HG02623 (cell line): Measurements from ENCODE around the gene CPB2.

Experiments
- ATAC-seq: cut with Tn5 transposase; IDR thresholded peaks from one replicate; pipeline ENCODE4 v1.9.1; 2021; ENCODE audit warnings: moderate library complexity; ENCODE audit not compliant: unreplicated experiment

The CPB2 gene

DNA sequence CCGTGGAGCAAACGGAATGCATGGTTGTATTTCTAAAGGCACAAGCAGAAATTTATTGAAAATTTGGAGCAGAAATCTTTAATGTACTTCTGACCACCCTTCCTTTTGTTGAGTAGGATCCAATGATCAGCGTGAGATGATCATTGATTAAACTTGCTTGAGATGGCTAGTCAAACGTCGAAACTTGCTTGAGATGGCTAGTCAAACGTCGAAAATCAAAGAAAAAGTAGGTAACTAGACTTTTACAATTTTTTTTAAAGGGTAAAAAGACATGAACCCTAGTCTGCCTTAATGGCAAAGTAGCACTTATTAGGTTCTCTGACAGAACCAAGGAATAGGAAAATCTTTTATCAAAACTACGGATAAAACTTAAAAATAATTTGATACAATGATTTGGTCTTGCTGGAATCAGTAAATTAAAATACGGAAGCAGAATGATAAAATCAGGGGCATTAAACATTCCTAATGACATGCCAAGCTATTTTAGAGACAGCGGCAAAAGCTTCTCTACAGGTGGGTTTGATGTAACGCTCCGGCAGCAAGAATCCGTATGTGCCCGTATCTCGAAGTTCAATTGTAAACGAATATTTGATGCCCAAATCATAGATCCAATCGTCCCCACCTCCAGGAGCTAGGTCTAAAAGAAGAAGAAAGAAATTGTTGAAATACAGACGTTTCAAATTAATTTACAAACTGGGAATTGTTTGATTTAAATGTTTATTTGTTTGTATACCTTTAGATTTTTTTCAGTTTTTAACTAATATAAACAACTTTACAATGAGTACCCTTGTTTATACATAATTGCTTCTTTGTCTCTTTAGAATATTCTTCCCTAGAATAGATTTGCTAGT is 51.4 kb downstream of the CPB2 start:
- ATAC-seq, result no peak

DNA sequence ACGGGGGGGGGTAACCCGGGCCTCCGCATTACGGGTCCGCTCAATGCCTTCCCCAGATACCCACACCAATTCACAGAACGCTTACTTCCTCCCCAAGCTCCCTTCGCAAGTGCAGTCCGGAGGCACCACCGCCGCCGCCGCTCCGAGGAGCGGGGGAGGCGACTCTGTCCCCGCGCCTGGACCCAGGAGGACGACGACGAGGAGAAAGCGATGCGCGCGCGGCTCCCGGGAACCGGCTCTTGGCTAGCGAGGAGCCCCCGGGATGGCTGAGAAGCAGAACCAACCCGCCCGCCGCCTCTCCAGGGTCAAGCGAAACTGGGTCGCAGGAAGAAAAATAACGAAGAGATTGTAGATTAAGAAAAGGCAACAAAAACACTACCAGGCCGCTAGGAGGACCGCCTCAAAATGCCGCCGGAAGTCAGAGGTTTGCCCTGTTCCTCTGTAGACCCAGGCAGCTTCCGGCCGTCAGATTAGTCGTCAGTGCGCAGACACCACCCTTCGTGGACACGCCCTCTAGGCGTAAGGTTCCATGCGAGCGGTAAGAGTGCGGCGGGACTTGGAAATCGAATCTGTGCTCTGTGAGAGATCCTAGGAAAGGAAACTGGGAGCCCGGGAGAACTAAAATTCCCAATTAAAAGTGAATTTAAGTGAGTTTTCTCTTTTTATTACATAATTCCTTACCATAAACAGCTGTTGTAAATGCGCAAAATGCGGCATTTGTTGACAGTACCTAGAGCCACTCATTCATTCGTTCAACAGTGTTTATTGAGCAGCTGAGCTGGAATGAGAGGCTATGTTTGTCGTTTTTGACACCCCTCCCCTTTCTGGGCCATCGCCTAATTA is 52.3 kb downstream of the CPB2 start, which contains the start of gene ZC3H13:
ZC3H13 (minus strand) TSS at position 428 of the 843 bp plus-strand sequence. CDS start 7,239 bp downstream, outside the sequence.
- ATAC-seq, result peak; percentile 100

DNA sequence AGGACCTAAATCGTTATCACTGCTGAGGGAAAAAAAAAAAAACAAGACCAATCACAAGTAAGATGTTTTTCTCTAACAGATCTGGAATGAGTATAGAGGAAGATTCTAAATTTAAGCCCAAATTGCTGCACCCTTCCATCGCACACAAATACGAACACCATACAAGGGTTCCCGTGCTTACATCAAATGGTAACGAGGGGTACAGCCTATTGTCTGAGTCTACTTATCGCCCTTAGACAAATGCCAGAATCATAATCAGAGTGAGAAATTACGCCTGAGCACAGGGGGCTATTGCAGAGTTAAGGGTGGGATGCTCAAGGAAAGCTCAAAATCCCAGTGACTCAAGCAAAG is 52.9 kb downstream of the CPB2 start:
- no peak for ATAC-seq

DNA sequence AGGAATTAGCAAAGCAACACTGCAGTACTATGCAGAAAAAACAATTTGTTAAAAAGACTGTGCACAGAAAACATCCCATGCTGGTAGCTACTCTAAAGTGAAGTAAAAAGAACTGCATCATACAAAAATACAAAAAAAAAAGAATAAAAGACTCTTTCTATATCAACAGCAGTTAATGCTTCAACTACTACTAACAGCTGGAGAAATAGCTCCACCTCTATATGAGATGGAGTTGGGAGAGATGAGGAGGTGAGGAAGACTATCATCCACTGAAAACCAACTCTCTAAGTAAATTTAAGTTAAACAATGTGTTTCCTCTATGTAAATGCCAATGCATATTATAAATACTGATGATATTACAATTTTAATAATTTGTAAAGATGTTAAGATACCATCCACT is 54.1 kb downstream of the CPB2 start:
- ATAC-seq, result no peak

DNA sequence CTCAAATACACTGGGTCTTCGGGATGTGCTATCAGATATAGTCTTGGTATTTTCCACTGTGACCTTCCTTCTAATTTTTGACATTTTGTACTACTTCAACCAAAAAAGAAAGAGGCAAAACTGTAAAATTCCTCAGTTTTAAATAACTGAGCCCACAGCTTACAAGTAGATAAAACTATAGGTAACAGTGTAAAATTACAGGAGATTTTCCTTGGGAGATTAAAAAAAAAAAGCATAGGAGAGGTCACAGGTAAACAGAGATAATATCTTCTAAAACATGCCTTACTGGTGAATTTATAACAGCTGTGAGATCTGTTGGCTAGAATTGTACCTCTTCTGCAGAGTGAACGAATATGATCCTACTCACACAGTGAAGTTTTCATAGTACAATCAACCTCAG is 59.4 kb downstream of the CPB2 start:
- ATAC-seq, result no peak

DNA sequence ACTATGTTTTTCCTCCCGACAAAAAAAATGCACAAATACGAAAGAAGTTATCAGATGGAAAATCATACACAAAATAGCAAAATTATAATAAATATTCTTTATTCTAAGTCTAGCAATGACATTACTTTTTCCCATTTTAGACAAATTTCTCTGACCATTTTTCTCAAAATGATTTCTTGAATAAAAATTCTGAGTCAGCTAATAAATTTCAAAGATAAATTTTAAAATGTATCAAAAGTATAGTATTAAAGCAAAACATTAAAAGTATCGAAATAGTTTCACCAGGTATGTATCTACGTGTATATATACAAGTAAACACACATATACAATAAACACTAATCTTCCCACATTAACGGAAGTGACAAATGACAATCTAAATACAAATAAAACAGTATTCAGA is 61.2 kb downstream of the CPB2 start:
- no peak for ATAC-seq

DNA sequence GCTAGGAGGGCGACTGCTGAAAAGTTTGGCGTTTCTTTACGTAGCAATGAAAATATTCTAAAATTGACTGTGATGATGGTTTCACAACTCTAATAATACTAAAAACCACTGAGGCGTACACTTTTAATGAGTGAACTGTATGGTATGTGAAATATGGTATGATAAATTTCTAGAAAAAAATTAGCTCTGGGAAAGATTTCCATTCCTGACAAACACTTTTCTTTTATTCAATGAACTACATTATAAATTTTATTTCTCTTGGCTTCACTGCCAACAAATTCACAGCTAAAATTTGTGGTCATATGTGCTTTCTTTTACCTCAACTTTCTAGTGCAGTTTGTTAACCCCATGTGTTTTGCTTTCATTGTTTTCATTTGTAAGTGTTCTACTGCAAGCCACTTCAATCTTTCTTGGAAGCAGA is 63.4 kb downstream of the CPB2 start:
- ATAC-seq, result no peak

DNA sequence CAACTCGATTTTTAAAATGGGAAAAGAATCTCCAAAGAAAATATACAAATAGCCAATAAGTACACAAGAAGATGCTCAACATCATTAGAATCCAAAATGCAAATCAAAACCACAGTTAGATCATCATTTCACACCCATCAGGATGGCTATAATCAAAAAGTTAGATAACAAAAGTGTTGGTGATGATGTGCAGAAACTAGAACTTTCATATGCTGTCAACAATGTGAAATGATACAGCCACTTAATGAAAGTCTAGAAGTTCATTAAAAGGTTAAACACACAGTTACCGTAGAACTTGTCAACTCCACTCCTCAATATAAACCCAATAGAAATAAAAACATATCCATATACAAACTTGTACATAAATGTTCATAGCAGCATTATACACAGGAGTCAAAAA is 64.1 kb downstream of the CPB2 start:
- no peak for ATAC-seq

DNA sequence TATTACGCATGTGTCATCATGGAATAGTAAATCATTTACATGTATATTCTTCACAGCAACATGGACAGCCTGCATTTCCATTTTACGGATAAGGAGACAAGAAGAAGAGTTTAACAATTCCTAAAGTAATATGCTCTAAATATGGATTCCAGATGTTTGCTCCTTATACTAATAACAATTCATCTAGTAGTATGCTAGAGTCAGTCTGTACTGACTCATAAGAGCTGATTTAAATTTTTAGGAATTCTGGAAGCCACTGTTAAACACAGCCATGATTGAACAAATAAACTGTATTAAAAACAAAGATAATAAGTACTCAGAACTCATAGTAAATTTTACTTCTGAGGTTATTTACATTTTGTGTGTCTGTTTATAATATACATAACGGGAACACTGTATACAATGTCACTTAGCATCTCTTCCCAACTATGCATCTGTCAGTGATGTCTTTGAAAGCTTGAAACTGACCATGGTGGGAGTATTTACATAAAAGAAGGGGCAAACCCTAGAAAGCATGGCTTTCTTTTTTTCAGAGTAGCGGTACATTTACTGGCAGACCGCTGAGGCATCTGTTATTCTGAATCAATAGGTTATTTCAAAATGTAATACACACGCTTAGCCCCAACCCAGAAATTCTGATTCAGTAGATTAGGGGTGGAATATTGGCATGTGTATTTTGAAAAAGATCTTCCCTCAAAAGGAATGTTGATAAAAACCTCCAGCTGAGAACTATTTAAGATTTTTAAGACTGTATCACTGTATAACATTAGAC is 65.2 kb downstream of the CPB2 start:
- ATAC-seq, result no peak

DNA sequence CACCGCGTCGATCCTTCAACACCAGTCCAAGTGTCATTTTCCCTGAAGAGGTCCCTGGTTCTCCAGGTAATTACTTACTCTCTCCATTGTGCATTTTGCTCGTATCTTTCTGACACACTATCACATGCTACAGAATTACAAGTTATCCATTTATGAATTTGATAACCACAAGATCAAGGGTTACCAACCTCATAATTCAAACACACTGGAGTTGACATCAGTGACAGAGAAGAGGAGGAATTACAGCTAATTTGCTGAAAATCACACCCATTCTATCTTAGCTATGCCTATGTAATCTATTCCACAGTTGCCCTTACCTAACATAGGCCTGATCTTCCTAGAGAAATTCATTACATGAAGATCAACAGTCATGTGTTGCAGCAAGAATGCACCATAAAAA is 66.5 kb downstream of the CPB2 start:
- no peak for ATAC-seq

DNA sequence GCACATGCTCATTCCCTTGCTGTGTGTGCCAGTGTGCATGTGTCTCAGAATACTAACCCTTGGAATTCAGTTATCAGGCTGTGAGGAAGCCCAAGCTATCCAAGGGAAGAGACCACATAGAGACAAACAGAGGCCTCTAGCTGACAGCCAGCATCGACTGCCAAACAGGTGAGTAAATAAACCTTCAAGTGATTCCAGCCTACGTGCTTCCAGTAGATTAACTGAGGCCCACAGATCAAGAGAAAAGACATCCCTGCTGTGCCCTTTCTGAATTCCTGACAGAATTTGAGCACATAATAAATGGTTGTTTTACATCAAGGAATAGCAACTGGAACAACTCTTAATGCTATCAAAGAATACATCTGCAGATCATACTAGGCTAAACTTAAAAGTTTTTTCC is 69.8 kb downstream of the CPB2 start:
- no peak for ATAC-seq

DNA sequence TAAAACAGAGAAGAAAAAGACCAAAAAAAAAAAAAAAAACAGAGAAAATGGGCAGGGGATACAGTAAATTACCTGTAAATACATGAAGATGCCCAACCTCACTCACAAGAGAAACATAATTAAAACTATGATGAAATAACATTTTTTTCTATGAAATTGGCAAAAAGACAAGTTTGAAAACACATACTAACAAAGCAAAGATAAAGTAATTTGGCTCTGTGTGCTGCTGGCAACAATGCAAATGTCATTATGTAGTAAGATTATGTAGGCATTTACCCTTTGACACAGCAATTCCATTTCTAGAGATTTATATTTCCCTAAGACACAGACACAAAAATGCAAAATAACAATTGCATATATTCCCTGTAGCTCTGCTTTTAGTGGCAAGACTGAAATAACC is 72.5 kb downstream of the CPB2 start:
- ATAC-seq, result no peak

DNA sequence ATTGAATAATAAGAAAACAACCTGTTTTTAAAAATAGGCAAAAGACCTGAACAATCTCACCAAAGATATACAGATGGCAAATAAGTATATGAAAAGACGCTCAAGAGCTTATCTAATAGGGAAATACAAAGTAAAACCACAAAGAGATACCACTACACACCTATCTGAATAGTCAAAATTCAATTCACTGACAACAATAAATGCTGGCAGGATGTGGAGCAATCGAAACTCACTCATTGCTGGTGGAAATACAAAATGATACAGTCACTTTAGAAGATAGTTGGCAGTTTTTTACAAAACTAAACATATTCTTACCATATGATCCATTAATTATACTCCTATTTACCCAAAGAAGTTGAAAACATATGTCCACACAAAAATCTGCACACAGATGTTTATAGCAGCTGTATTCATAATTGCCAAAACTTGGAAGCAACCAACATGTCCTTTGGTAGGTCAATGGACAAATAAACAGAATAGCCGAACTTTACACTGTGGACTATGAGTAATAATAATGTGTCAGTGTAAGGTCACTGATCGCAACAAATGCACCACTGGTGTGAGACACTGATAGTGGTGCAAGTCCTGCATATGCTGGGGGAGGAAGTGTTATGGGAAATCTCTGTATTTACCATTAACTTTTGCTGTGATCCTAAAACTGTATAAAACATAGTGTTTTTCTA is 73.1 kb downstream of the CPB2 start:
- ATAC-seq, result no peak

DNA sequence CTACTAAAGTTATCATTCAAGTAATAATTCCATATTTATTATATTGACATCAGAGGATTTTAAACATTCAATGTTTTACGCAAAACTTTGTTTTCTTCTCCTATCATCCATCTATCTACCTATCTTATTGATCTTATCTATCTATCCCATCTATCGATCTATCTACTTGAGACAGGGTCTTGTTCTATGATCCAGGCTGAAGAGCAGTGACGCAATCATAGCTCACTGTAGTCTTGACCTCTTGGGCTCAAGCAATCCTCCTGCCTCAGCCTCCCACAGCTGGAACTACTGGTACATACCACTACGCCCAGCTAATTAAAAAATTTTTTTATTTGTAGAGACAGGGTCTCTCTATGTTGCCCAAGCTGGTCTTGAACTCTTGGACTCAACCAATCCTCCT is 79.7 kb downstream of the CPB2 start:
- no peak for ATAC-seq

DNA sequence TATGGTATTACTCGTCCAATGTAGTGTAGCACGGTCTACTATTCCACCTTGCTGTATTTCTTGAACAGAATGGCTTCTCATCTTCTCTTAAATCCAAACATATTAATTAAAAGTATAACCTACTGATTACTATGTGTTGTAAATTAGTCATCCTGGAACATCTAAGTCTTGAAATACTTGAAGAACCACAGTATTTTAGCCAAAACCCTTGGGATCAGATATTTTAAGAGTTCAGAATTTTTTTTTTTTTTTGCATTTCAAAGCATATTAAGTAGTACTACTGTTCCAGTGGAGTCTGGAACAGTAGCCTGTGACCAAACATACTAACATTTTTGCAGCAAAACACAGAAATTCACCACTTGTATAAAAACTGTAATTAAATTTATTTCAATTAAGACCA is 82.4 kb downstream of the CPB2 start:
- ATAC-seq, result no peak

DNA sequence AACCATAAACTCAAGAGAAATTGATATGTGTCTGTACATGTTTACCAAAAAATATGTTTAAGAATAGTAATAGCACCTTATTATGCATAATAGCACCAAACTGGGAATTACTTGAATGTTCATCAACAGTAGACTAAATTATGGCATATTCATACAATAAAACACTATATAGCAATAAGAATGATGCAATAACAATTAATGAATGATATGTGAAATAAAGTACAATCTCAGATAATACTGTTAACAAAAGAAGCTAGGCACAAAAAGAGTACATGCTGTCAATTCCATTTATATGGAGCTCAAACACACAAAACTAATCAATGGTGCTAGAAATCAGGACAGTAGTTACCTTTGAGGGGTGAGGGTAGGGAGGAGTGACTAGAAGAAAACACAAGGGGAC is 88.6 kb downstream of the CPB2 start:
- no peak for ATAC-seq

DNA sequence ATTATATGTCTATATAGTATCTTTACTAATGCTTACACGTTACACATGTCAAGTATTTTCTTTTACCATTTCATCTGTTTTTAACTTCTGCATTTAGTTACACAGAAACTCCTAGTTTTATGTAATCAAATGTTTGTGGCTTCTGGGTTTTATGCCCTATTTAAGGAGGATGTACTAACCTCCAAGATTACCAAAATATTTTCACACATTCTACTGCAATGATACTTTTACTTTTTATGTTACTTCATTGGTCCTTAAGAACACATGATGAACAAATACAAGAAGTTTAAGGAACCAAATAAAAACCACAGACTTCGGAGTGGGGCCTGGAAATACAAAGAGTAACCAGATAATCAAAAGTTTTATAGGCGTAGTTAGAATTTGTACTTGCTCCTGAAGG is 89.5 kb downstream of the CPB2 start:
- ATAC-seq, result no peak

DNA sequence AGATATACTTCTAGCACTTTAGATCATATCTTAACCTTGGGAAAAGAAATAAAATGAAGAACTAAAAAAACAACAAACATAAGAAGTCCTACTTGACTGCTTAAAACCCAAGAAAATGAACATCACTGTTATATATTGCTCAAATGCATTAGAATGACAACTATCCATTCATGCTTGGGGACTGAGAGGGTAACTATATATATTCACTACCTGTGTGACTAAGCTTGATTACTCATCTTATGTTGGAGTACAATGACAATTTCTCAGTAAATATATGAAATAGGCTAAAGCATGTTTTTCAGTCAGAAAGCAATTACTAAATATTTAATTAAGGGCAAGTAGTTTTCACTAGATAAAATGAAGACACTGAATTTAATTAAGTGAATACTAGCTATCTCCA is 92.4 kb downstream of the CPB2 start:
- no peak for ATAC-seq

DNA sequence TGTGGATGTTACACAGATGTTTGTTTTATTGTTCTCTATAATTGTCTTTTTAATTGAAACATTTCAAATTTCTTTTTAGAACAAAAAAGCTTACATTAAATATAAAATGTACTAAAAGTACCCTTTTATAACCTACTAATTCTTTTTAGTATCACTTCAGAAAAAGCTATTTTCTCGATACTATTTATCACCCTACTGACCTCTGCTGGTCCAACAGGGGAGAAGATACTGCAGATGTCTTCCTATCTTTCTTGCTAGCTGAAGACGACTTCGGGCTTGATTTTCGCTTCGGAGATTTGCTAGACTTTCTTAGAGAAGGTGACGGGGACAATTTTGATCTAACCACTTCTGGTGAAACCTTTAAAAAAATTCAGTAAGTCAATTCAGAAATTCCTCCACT is 94.7 kb downstream of the CPB2 start:
- no peak for ATAC-seq

DNA sequence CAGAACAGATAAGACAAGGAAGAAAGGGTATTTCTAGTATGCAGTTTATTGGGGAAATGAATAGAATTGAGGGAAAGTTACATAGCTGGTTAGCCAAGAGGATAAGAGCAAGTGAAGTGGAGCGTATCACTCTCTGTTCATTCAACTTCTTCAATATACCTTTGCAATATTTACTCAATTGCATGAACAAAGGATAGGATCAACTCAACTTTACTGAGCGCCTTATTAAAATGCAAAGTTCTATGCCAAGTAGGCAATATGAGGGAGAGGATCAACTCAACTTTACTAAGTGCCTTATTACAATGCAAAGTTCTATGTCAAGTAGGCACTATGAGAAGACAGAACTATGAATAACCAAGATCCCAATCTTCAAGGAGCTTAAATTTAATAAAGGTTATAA is 96.2 kb downstream of the CPB2 start:
- no peak for ATAC-seq
